Duodenal mucosa (tissue), 2 donors: Measurements from ENCODE around the gene EDN2.

Source experiments
- H3K27ac ChIP-seq: one replicate; pipeline ENCODE4 v1.7.0; 2013; ENCODE audit warnings: low read depth, low read length
- H3K27me3 ChIP-seq, 2 donors: one replicate each; pipeline ENCODE4 v1.7.0; 2013; ENCODE audit warnings: low read length in 2 of 2, control low read depth in 1 of 2; ENCODE audit not compliant: insufficient read depth in 2 of 2, control insufficient read depth in 1 of 2
- H3K36me3 ChIP-seq, 2 donors: one replicate each; pipeline ENCODE4 v1.7.0; 2013; ENCODE audit warnings: low read length in 2 of 2, control low read depth in 1 of 2; ENCODE audit not compliant: insufficient read depth in 2 of 2, control insufficient read depth in 1 of 2
- H3K4me1 ChIP-seq, 2 donors: one replicate each; pipeline ENCODE4 v1.7.0; 2013; ENCODE audit warnings: low read length in 2 of 2, control low read depth in 1 of 2; ENCODE audit not compliant: insufficient read depth in 2 of 2, control insufficient read depth in 1 of 2
- H3K4me3 ChIP-seq, 2 donors: one replicate each; pipeline ENCODE4 v1.7.0; 2013; ENCODE audit warnings: low read length in 2 of 2, low read depth in 1 of 2
- H3K9ac ChIP-seq, 2 donors: one replicate each; pipeline ENCODE4 v1.7.0; 2013; ENCODE audit warnings: low read length in 2 of 2, low read depth in 1 of 2
- H3K9me3 ChIP-seq, 2 donors: one replicate each; pipeline ENCODE4 v1.7.0; 2013; ENCODE audit warnings: low read length in 2 of 2, control low read depth in 1 of 2; ENCODE audit not compliant: control insufficient read depth in 1 of 2

Gene EDN2

GRCh38 chr1:41484402-41485241 is at the start of gene EDN2:
Gene EDN2, minus strand, starts transcription at chr1:41484683. Its CDS starts 82 bp downstream, at chr1:41484601.
- no peak within 1 kb of the TSS for H3K27ac ChIP-seq
- H3K4me1 ChIP-seq = peaks cover 58 to 65% of the 10 kb centered on the region in 2 donors
- peak within 1 kb of the TSS; percentile 24 to 65 for H3K9ac ChIP-seq

DNA sequence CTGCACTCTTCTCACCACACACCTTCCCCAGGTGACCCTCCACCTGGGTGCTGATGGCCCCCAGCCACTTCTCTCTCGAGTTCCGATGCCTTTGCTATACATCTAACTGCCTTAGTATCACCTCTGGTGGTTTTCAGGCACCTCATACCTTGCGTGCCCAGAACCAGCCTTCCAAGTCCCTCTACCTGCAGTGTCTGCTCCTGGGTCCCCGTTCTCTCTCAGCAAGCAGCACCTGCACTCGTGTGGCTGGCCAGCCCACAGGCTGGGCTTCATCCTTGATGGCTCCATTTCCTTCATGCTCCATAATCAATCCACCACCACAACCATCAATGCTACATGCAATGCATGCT is 49.2 kb upstream of the EDN2 start:
- Histone ChIP-seq H3K36me3 (no peaks in the 10 kb centered on the region), H3K27ac (no peak overlapping the region), H3K9ac (no peak overlapping the region), H3K4me3 (no peak overlapping the region), H3K27me3 (no peaks in the 10 kb centered on the region), H3K4me1 (peaks cover 0 to 9% of the 10 kb centered on the region in 2 donors), H3K9me3 (no peaks in the 10 kb centered on the region)

More at GRCh38 chr1:41484402-41485241, at the start of gene EDN2:
- Histone ChIP-seq H3K4me3 (peak within 1 kb of the TSS; percentile 34 to 62), H3K9me3 (no peaks in the 10 kb centered on the region), H3K36me3 (no peaks in the 10 kb centered on the region), H3K27me3 (no peaks in the 10 kb centered on the region)

DNA sequence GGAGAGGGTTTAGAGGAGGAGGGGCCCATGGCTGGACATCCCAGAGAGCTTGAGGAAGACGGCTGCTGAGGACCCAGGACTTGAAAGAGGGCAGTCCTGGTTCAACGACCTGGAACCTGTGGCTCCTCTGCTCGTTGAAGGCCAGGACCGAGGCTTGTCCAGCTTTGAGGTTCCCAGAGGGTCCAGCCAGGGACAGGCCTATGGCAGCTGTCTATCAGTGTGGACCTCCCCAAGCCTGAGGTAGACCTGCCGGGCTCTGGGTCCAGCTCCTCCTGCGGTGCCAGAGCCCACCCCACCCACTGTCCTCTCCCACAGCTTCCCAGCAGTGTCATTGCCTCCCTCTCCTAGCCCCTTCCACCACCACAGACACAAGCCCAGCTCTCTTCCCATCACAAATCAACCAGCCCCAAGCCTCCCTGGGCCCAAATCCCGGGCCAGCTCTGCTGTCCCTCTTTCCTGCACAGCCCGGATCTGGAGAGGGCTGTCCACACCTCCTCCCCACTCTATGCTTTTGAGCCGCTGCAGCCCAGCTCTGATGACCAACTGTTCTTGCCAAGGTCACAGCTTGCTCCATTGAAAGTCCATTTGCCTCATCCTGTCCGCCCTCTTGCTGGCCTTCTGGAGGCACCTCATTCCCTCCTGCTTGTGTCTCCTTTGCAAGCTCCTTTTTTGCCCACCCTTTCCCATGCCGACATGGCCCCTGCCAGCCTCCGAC is 48.7 kb upstream of the EDN2 start:
- Histone ChIP-seq H3K36me3 (no peaks in the 10 kb centered on the region), H3K27ac (no peak overlapping the region), H3K4me1 (peaks cover 0 to 9% of the 10 kb centered on the region in 2 donors), H3K9ac (no peak overlapping the region), H3K27me3 (no peaks in the 10 kb centered on the region), H3K9me3 (no peaks in the 10 kb centered on the region), H3K4me3 (no peak overlapping the region)

DNA sequence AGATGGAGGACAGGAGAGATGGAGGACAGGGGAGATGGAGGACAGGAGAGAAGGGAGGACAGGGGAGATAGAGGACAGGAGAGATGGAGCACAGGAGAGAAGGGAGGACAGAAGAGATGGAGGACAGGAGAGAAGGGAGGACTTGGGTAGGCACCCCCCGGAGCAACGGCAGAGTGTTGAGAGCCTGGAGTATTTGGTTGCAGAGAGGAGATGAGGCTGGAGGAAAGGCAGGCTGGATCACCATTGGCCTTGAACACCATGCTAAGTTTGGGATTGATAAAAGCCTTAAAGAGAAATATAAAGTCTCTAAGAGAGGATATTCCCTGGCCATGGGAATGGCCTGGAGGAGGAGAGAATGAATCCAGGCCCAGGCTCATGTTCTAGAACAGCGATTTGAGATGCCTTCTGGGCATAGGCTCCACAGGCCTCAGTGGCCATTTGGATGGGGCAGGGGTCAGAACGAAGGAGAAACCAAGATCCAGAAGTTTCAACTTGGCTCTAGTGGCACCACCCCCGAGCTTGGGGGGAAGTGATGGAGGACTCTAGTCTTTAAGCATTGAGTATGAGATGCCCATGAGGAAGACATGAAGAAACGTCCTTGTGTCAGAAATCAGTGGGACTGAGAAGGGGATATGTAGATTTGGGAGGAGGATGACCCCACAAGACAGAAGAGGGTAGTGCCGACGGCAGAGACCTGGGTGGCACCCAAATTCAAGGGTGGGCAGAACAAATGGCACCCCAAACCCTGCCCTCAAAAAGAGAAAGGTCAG is 47.9 kb upstream of the EDN2 start:
- H3K4me1 ChIP-seq = peaks cover 0 to 1% of the 10 kb centered on the region in 2 donors
- no peaks in the 10 kb centered on the region for H3K27me3 ChIP-seq
- H3K9ac ChIP-seq = no peak overlapping the region
- H3K36me3 ChIP-seq = no peaks in the 10 kb centered on the region
- H3K9me3 ChIP-seq = no peaks in the 10 kb centered on the region
- no peak overlapping the region for H3K27ac ChIP-seq
- H3K4me3 ChIP-seq = no peak overlapping the region

DNA sequence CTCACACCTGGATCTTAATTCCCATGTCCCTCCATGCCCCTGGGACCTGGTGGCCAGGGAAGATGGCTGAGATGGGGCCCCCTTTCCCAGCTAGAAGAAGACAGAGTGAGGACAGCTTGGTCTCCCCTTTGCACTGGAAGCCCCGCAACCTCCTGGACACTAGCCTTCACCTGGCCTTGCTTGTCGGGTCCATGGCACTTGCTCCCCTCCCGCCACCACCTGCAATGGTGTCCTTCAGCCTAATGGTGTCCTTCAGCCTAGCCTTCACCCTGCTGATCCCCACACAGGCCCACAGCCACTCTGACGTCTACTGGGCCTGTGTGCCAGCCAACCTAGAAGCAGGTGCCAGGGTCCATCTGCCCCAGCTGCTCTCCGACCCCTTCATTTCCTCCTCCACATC is 45.9 kb upstream of the EDN2 start:
- no peak overlapping the region for H3K4me3 ChIP-seq
- no peaks in the 10 kb centered on the region for H3K4me1 ChIP-seq
- H3K36me3 ChIP-seq = no peaks in the 10 kb centered on the region
- H3K27ac ChIP-seq = no peak overlapping the region
- no peaks in the 10 kb centered on the region for H3K9me3 ChIP-seq
- no peaks in the 10 kb centered on the region for H3K27me3 ChIP-seq
- H3K9ac ChIP-seq = no peak overlapping the region

GRCh38 chr1:41529621-41530395 is 45.3 kb upstream of the EDN2 start:
- H3K27me3 ChIP-seq = no peaks in the 10 kb centered on the region

DNA sequence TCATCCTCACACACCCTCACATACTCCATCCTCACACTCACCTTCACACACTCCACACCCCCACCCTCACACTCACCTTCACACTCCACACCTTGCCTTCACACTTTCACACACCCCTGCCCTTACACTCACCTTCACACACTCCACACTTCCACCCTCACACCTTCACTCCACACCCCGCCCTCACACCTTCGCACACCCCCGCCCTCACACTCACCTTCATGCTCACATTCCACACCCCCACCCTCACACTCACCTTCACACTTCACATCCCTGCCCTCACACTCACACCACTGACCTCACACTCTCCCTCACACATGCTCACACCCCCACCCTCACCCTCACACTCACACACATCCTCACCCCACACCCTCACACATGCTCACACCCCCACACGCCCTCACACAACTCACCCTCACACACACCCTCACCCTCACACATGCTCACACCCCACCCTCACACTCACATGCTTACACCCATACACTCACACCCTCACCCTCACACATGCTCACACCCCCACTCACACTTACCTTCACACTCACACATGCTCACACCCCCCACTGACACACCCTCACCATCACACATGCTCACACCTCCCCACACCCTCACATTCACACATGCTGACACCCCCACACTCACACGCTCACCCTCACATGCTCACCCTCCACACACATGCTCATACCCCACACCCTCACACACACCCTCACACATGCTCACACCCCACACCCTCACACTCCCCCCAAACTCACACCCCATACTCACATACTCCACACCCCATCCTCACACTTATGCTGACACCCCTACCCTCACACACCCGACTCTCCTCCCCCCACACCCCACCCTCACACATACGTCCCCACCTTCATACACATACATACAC is 44.5 kb upstream of the EDN2 start:
- Histone ChIP-seq H3K9me3 (no peaks in the 10 kb centered on the region), H3K9ac (no peak overlapping the region), H3K27ac (no peak overlapping the region), H3K27me3 (no peaks in the 10 kb centered on the region), H3K4me3 (no peak overlapping the region), H3K4me1 (no peaks in the 10 kb centered on the region), H3K36me3 (no peaks in the 10 kb centered on the region)

More at GRCh38 chr1:41529621-41530395, 45.3 kb upstream of the EDN2 start:
- H3K36me3 ChIP-seq = no peaks in the 10 kb centered on the region
- no peaks in the 10 kb centered on the region for H3K9me3 ChIP-seq
- H3K4me3 ChIP-seq = no peak overlapping the region
- H3K4me1 ChIP-seq = no peaks in the 10 kb centered on the region
- H3K9ac ChIP-seq = no peak overlapping the region
- no peak overlapping the region for H3K27ac ChIP-seq

- Histone ChIP-seq H3K36me3 (no peaks in the 10 kb centered on the region), H3K27me3 (no peaks in the 10 kb centered on the region), H3K27ac (no peak overlapping the region), H3K4me1 (no peaks in the 10 kb centered on the region), H3K9me3 (no peaks in the 10 kb centered on the region), H3K9ac (no peak overlapping the region), H3K4me3 (no peak overlapping the region)
These were observed 43.6 kb upstream of the EDN2 start for GRCh38 chr1:41528106-41528505.

GRCh38 chr1:41526956-41527561 is 42.6 kb upstream of the EDN2 start:
- Histone ChIP-seq H3K36me3 (no peaks in the 10 kb centered on the region), H3K4me3 (no peak overlapping the region), H3K9ac (no peak overlapping the region), H3K27ac (no peak overlapping the region), H3K27me3 (no peaks in the 10 kb centered on the region), H3K9me3 (no peaks in the 10 kb centered on the region), H3K4me1 (no peaks in the 10 kb centered on the region)
